Upper lobe of left lung (tissue), 6 donors: ENCODE results near the gene PDLIM5. TPM values are rescaled to one million over a fixed set of nuclear protein-coding genes. Genes with fewer than 3 reads are reported as not detected.
A peak's percentile ranks its signal among the peaks of the same experiment; 100 is the strongest.

Experiments
- ATAC-seq, 2 donors: fragments of 200-7000 bp; cut with Tn5 transposase; one replicate each; pipeline ENCODE4 v1.9.1; 2022; ENCODE audit warnings: mild to moderate bottlenecking in 2 of 2, moderate library complexity in 2 of 2; ENCODE audit not compliant: low FRiP score in 2 of 2
- DNase-seq, 2 donors: peaks; one replicate each; pipeline ENCODE4 v3.0.0-alpha.2; 2019 to 2020
- H3K27ac ChIP-seq, 4 donors: fragments of 200-600 bp; sonication (generic); one replicate each; pipeline ENCODE4 v1.5.1; 2016 to 2019
- H3K27me3 ChIP-seq, 4 donors: fragments of 200-600 bp; sonication (generic); one replicate each; pipeline ENCODE4 v1.5.1; 2017 to 2019
- H3K36me3 ChIP-seq, 4 donors: fragments of 200-600 bp; sonication (generic); one replicate each; pipeline ENCODE4 v1.5.1; 2016 to 2019
- H3K4me1 ChIP-seq, 4 donors: fragments of 200-600 bp; sonication (generic); one replicate each; pipeline ENCODE4 v1.5.1; 2018 to 2019
- H3K4me3 ChIP-seq, 4 donors: fragments of 200-600 bp; sonication (generic); one replicate each; pipeline ENCODE4 v1.5.1; 2017 to 2019; ENCODE audit warnings: mild to moderate bottlenecking in 2 of 4, moderate library complexity in 1 of 4
- H3K9me3 ChIP-seq, 4 donors: fragments of 200-600 bp; sonication (generic); one replicate each; pipeline ENCODE4 v1.5.1; 2018 to 2019
- EP300 ChIP-seq, 4 donors: sonication (generic); formaldehyde crosslinking; IDR thresholded peaks; one replicate each; pipeline ENCODE4 v1.5.1; 2017; ENCODE audit warnings: antibody characterized with exemption in 4 of 4, control low read depth in 2 of 4
- POLR2A ChIP-seq, 4 donors: fragments of 450-650 bp; IDR thresholded peaks; one replicate each; pipeline ENCODE4 v1.5.1; 2016 to 2017; ENCODE audit warnings: antibody characterized with exemption in 4 of 4, mild to moderate bottlenecking in 2 of 4
- POLR2AphosphoS5 ChIP-seq, 2 donors: sonication (generic); formaldehyde crosslinking; IDR thresholded peaks; one replicate each; pipeline ENCODE4 v1.5.1; 2017; ENCODE audit warnings: antibody characterized with exemption in 2 of 2
- WGBS, 2 donors: methylation state at CpG; one replicate each; pipeline ENCODE4 v1.1.5; 2017 to 2018; 5-methylcytosine and 5-hydroxymethylcytosine counted together
- total RNA-seq, 6 donors: library from RNA; depleted of rRNA in 4 of 6; stranded (reverse); fragments of >200 nt in 4 of 6; gene quantifications; one replicate each; pipeline versions ENCODE4 v1.1.0 to v1.2.1, GENCODE V29; 2016 to 2021
- TF ChIP-seq, protein P1 (sequence below), 6 experiments: fragments of 450-650 bp in 4 of 6; fragments of 200-600 bp in 2 of 6; sonication (generic) in 2 of 6; IDR thresholded peaks; one replicate each; pipeline ENCODE4 v1.5.1; 2016 to 2019; ENCODE audit warnings: antibody characterized with exemption in 6 of 6
- donor health status: DM: no; HTN: no; CAD: no; lungs with moderate emphysema.
- donor health status: DM: no; HTN: yes; CAD: no; lungs with severe emphysema.

Gene PDLIM5
- total RNA-seq, 6 donors from 2014 or later = 24.1 to 105 (median 73.0) TPM

GRCh38 chr4:94540476-94540875, 88.7 kb downstream of the PDLIM5 start:
- H3K4me3 ChIP-seq = no peak overlapping the region
- ATAC-seq (no peak), DNase-seq (no peak)
- no peaks in the 10 kb centered on the region for H3K9me3 ChIP-seq
- WGBS, 2 donors = 92 to 95% methylated on average over 1 of the region's 1 CpG
- H3K27me3 ChIP-seq = no peaks in the 10 kb centered on the region
- peaks cover 5 to 28% (median 25%) of the 10 kb centered on the region in 4 donors for H3K4me1 ChIP-seq
- H3K27ac ChIP-seq = no peak overlapping the region
- no peaks in the 10 kb centered on the region for H3K36me3 ChIP-seq
- no peak for TF ChIP-seq POLR2AphosphoS5 (IDR thresholded peaks at IDR 0.05)
- TF ChIP-seq, protein P1, sequence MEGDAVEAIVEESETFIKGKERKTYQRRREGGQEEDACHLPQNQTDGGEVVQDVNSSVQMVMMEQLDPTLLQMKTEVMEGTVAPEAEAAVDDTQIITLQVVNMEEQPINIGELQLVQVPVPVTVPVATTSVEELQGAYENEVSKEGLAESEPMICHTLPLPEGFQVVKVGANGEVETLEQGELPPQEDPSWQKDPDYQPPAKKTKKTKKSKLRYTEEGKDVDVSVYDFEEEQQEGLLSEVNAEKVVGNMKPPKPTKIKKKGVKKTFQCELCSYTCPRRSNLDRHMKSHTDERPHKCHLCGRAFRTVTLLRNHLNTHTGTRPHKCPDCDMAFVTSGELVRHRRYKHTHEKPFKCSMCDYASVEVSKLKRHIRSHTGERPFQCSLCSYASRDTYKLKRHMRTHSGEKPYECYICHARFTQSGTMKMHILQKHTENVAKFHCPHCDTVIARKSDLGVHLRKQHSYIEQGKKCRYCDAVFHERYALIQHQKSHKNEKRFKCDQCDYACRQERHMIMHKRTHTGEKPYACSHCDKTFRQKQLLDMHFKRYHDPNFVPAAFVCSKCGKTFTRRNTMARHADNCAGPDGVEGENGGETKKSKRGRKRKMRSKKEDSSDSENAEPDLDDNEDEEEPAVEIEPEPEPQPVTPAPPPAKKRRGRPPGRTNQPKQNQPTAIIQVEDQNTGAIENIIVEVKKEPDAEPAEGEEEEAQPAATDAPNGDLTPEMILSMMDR (IDR thresholded peaks at IDR 0.05) = no peak
- TF ChIP-seq EP300 (IDR thresholded peaks at IDR 0.05) = no peak
- TF ChIP-seq POLR2A (IDR thresholded peaks at IDR 0.05) = no peak

DNA sequence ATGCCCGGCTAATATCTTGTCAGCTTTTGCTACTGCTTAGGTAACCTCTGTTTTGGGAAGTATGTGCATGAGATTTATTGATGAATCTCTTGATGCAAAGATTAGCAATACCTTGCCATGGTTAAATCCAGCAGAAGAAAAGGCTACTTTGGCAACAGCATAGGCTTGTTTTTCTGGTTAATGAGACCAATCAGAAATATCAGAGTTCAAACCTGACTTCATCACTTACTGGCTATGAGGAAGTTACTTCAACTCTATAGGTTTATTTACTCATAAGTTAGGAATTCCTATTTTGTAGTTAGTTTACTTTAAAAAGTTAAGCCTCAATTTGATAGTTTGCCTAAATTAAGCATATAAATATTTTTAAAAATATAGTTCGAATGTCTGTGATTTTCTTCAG, 93.1 kb downstream of the PDLIM5 start:
- TF ChIP-seq EP300 (IDR thresholded peaks at IDR 0.05) = no peak
- TF ChIP-seq POLR2A (IDR thresholded peaks at IDR 0.05) = no peak
- no peak for TF ChIP-seq POLR2AphosphoS5 (IDR thresholded peaks at IDR 0.05)
- TF ChIP-seq, protein P1 (IDR thresholded peaks at IDR 0.05) = no peak
- Histone ChIP-seq H3K27ac (no peak overlapping the region), H3K27me3 (no peaks in the 10 kb centered on the region), H3K4me1 (peaks cover 5 to 20% (median 8%) of the 10 kb centered on the region in 4 donors), H3K36me3 (no peaks in the 10 kb centered on the region), H3K9me3 (no peaks in the 10 kb centered on the region), H3K4me3 (no peak overlapping the region)
- DNase-seq = no peak
- no peak for ATAC-seq
- WGBS, 2 donors = 79 to 88% methylated on average over 2 of the region's 2 CpGs

DNA sequence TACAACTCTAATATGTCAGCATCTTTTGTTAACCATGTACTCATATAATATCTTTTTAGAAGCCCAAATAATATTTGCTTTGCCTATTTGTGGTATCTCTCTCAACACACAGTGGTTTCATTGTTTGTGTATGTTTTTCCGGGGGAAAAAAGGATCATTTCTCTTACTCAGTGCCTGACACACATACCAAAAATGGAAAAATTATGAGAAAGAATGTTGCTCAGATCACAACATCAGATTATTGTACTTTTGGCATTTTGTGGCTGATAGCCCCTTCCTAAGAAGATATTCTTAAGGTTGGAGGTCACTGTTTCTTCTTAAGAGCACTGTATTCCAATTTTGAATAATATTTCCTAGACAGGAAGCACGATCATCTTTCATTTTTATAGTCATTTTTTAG, 93.6 kb downstream of the PDLIM5 start:
- 72 to 76% methylated on average over 2 of the region's 2 CpGs for WGBS, 2 donors
- H3K4me3 ChIP-seq = no peak overlapping the region
- peaks cover 5 to 20% (median 8%) of the 10 kb centered on the region in 4 donors for H3K4me1 ChIP-seq
- H3K27ac ChIP-seq = no peak overlapping the region
- DNase-seq = no peak
- no peaks in the 10 kb centered on the region for H3K9me3 ChIP-seq
- ATAC-seq = no peak
- no peaks in the 10 kb centered on the region for H3K36me3 ChIP-seq
- H3K27me3 ChIP-seq = no peaks in the 10 kb centered on the region
- TF ChIP-seq POLR2A (IDR thresholded peaks at IDR 0.05) (no peak), POLR2AphosphoS5 (IDR thresholded peaks at IDR 0.05) (no peak), EP300 (IDR thresholded peaks at IDR 0.05) (no peak)
- TF ChIP-seq, protein P1 (IDR thresholded peaks at IDR 0.05) = no peak

DNA sequence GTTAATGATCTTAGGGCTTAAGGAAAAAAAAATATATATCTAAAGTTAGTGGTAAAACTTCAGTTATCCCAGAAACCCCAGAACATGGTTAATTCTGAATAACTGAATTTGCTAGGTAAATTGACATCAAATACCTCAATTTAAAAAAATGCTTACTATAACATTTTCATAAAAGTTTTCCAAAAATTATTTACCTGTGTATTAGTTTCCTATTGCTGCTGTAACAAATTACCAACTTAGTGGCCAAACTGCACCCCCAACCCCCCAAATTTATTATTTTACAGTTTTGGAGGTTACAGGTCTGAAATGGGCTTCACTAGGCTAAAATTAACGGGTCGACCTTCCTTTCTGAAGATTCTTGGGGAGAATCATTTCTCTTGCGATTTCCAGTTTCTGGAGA, 95.2 kb downstream of the PDLIM5 start:
- Histone ChIP-seq H3K4me1 (peaks cover 5 to 18% (median 8%) of the 10 kb centered on the region in 4 donors), H3K36me3 (no peaks in the 10 kb centered on the region), H3K27me3 (no peaks in the 10 kb centered on the region), H3K27ac (no peak overlapping the region), H3K4me3 (no peak overlapping the region), H3K9me3 (no peaks in the 10 kb centered on the region)
- no peak for ATAC-seq
- TF ChIP-seq, protein P1 (IDR thresholded peaks at IDR 0.05) = no peak
- TF ChIP-seq POLR2AphosphoS5 (IDR thresholded peaks at IDR 0.05) = no peak
- no peak for TF ChIP-seq POLR2A (IDR thresholded peaks at IDR 0.05)
- DNase-seq = no peak
- 96 to 100% methylated on average over 3 of the region's 3 CpGs for WGBS, 2 donors

DNA sequence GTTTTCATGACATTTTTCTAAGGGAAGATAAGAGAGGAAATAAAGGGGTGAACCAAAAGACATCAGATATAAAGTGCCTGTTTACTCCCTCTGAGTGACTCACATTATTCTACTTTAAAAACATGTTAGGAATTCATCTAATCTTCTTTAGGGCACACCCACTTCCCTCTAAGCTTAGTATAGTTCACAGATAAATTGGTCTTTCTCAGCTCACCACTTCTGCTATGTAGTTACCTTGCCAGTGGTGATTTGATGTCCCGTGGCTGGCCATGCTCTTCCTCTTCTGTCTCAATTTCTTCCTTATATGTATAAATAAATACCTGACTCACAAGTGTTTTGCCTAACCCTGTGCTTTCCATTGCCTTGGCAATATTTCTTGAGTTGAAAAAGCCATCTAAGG, 96.8 kb downstream of the PDLIM5 start:
- Histone ChIP-seq H3K4me1 (peaks cover 5 to 18% (median 8%) of the 10 kb centered on the region in 4 donors), H3K27me3 (no peaks in the 10 kb centered on the region), H3K36me3 (no peaks in the 10 kb centered on the region), H3K9me3 (no peaks in the 10 kb centered on the region), H3K4me3 (no peak overlapping the region), H3K27ac (peak overlapping the region in 2 of 4 donors; percentile 21 to 30)
- TF ChIP-seq POLR2A (IDR thresholded peaks at IDR 0.05) (no peak), EP300 (IDR thresholded peaks at IDR 0.05) (no peak), POLR2AphosphoS5 (IDR thresholded peaks at IDR 0.05) (no peak)
- TF ChIP-seq, protein P1 (IDR thresholded peaks at IDR 0.05) = no peak
- peak; percentile 30 to 89 for ATAC-seq
- no peak for DNase-seq
- whole genome bisulfite sequencing, 2 donors = 19 to 25% methylated on average over 1 of the region's 1 CpG
